ENCODE results near the gene ATM.
A peak's percentile ranks its signal among the peaks of the same experiment; 100 is the strongest.

Gene ATM, protein sequence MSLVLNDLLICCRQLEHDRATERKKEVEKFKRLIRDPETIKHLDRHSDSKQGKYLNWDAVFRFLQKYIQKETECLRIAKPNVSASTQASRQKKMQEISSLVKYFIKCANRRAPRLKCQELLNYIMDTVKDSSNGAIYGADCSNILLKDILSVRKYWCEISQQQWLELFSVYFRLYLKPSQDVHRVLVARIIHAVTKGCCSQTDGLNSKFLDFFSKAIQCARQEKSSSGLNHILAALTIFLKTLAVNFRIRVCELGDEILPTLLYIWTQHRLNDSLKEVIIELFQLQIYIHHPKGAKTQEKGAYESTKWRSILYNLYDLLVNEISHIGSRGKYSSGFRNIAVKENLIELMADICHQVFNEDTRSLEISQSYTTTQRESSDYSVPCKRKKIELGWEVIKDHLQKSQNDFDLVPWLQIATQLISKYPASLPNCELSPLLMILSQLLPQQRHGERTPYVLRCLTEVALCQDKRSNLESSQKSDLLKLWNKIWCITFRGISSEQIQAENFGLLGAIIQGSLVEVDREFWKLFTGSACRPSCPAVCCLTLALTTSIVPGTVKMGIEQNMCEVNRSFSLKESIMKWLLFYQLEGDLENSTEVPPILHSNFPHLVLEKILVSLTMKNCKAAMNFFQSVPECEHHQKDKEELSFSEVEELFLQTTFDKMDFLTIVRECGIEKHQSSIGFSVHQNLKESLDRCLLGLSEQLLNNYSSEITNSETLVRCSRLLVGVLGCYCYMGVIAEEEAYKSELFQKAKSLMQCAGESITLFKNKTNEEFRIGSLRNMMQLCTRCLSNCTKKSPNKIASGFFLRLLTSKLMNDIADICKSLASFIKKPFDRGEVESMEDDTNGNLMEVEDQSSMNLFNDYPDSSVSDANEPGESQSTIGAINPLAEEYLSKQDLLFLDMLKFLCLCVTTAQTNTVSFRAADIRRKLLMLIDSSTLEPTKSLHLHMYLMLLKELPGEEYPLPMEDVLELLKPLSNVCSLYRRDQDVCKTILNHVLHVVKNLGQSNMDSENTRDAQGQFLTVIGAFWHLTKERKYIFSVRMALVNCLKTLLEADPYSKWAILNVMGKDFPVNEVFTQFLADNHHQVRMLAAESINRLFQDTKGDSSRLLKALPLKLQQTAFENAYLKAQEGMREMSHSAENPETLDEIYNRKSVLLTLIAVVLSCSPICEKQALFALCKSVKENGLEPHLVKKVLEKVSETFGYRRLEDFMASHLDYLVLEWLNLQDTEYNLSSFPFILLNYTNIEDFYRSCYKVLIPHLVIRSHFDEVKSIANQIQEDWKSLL (N-terminal part only)

DNA sequence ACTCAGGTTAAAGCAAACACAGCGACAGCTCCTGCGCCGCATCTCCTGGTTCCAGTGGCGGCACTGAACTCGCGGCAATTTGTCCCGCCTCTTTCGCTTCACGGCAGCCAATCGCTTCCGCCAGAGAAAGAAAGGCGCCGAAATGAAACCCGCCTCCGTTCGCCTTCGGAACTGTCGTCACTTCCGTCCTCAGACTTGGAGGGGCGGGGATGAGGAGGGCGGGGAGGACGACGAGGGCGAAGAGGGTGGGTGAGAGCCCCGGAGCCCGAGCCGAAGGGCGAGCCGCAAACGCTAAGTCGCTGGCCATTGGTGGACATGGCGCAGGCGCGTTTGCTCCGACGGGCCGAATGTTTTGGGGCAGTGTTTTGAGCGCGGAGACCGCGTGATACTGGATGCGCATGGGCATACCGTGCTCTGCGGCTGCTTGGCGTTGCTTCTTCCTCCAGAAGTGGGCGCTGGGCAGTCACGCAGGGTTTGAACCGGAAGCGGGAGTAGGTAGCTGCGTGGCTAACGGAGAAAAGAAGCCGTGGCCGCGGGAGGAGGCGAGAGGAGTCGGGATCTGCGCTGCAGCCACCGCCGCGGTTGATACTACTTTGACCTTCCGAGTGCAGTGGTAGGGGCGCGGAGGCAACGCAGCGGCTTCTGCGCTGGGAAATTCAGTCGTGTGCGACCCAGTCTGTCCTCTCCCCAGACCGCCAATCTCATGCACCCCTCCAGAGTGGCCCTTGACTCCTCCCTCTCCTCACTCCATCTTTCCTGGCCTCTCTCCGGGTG lies at the start of gene ATM, which contains the start of gene NPAT:
TSS of gene ATM (plus strand) at position 494 of the 774 bp plus-strand sequence. CDS start 4,558 bp downstream, outside the sequence.
TSS of gene NPAT (minus strand) at position 65 of the 774 bp plus-strand sequence. CDS start 102 bp downstream, outside the sequence.
- peak; percentile 98 to 99 for DNase-seq (ENCODE audit: low read depth in 2 of 2)

DNA sequence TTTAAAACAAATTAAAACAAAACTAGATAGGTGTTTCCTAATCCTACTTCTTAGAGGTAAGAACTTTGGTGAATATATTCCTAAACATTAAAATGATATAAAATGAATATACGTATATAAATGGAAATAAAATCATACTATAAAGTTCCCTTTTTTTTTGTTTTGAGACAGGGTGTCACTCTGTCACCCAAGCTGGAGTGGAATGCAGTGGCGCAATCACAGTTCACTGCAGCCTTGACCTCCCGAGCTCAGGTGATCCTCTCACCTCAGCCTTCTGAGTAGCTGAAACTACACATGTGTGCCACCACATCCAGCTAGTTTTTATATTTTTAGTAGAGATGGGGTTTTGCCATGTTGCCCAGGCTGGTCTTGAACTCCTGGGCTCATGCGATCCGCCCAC lies 45.3 kb upstream of the ATM start:
- no peak for DNase-seq (ENCODE audit: low read depth in 2 of 2)

GRCh38 chr11:108193725-108194124 lies 29.1 kb upstream of the ATM start:
- DNase-seq (ENCODE audit: low read depth in 2 of 2), result no peak

GRCh38 chr11:108196901-108197300 lies 26.0 kb upstream of the ATM start:
- no peak for DNase-seq (ENCODE audit: low read depth in 2 of 2)

DNA sequence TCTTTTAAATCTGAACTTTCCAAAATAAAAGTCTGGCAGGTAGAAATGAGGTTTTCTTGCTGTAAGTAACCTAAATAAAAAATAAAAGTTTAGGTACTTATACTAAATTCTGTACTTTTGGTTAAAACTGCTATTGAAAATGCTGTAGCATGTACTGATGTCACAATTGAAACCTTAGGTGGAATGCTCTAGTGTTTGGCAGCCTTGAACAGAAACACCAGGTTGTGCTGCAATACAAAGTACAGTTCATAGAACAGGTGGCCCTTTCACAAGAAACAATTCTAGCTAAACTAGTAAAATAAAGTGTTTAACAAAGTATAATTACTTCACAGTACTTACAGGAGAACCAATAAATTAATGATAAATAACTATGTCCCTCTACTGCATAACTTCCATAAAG lies 25.5 kb upstream of the ATM start:
- no peak for DNase-seq (ENCODE audit: low read depth in 2 of 2)

GRCh38 chr11:108198833-108199232 lies 24.0 kb upstream of the ATM start:
- DNase-seq (ENCODE audit: low read depth in 2 of 2), result no peak

DNA sequence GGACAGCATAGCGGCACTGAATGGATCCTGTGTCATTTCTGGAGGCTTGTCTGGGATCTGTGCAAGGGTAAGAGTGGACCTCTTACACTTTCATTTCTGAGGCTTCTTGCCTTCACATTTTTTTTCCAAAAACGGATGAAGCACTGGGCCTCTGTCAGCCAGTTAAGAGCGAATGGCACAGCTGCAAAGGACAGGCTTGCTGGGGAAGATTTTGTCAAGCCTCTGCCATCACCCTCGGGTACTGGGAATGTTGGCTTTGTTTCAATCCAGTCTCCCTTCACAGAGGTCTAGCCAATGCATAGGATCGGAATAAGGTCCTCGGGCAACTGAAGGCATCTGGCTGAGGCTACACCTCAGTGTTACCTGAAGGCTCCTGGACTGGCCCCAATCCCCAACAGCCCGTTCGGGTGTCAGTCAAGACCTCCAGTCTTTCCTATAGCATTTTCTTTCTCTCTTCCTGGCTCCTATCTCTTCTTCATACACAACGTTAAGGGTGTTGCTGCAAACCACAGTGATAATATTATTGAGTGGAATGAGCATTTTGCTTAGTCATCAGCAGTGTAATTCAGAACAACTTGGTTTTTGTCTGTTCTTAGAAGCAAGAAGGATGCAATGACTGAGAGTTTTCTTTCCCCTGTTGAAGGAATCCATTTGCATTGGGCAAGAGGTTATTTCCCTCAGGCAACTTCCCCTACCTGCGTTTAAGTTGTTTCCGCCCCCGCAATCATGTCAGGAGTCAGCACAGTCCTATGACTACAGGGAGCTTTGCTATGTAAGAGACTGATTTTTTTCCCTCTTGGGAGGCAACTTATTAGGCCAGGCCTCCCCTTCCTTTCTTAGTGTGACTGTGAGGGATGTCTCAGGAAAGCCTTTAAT lies 23.2 kb upstream of the ATM start:
- DNase-seq (ENCODE audit: low read depth in 2 of 2), result peak; percentile 54 to 56

GRCh38 chr11:108203075-108203474 lies 19.8 kb upstream of the ATM start:
- no peak for DNase-seq (ENCODE audit: low read depth in 2 of 2)

DNA sequence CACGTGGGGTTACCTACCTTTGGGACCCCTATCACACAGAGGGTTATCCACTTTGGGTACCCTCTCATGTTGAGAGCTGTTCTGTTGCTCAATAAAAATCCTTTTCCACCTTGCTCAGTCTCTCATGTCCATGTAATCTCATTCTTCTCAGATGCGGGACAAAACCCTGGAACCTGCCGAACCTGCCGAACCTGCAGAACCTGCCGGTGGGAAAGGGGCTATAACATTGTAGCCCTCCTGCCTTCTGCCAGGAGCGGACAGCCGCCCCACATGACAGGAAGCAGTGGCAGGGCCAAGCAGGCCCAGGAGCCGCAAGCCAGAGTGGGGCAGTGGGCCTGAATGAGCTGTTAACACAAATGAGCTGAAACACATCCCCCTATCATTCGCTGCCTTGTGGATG lies 18.5 kb upstream of the ATM start:
- DNase-seq (ENCODE audit: low read depth in 2 of 2), result no peak

- DNase-seq (ENCODE audit: low read depth in 2 of 2), result no peak
Observed at GRCh38 chr11:108204929-108205499, 17.9 kb upstream of the ATM start.

DNA sequence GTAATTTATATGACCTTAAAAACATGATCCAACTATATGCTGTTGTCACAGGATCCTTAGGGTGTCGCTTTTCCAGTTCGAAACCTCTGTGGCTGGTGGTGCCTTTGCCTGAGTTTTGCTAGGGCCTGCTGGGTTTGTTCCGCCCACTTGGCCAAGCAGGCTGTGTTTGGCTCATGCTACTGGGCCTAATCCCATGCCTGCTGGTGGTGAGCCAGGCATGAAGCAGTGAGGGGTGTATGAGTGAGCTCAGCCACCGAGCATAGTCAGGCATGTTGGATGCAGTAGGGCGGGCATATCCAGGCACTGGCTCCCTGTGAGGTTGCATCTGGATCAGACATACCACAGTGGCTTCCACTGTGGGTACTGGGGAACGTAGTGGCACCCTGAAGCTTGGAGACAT lies 16.7 kb upstream of the ATM start:
- DNase-seq (ENCODE audit: low read depth in 2 of 2), result no peak

DNA sequence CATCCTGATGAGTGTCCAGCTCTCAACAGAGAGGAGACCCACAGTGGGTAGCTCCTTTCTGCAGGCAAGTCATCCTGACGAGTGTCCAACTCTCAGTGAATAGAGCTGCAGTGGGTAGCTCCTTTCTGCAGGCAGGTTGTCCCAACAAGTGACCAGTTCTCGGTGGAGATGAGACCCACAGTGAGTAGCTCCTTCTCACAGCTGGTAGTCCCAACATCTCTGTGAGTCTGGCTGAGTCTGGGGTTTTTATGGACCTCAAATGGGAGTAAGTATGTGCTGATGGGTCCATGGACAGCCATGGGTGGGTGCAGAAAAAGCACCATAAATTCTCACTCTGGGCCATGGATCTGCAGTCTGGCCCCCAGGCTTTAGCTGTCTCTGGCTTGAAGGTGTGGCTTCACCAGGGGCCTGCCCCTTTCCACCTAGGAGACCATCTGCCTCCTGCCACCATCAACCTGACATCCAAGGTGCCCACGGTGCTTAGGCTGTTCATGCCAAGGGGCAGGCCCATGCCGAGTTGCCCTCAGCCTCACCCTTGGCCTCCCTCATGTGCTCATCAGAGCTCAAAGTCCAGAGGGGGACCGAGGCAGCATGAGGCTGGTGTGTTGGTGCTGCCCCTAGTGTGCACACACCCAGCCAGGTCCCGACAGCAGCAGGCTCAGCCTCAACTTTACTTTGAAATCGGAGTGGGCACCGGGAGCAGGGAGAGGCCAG lies 15.7 kb upstream of the ATM start:
- DNase-seq (ENCODE audit: low read depth in 2 of 2), result no peak

DNA sequence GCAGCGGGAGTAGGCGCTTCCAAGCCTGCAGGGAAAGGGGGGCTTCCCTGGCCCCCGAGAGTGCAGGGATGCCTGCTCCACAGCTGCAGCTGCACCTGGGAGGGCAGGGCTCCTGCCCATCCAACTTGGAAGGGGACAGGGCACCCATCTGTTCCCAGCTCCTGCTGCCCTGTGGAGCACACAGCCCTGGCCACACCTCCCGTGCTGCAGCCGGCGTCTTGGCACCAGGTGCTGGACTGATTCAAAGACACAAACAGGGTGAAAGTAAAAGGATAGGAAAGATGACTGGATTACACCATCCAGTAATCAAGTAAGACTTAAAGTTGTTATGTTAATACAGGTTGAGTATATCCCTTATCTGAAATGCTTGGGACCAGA lies 15.2 kb upstream of the ATM start:
- DNase-seq (ENCODE audit: low read depth in 2 of 2), result no peak

GRCh38 chr11:108210441-108210840 lies 12.4 kb upstream of the ATM start:
- DNase-seq (ENCODE audit: low read depth in 2 of 2), result no peak

GRCh38 chr11:108213784-108214183 lies 9.1 kb upstream of the ATM start:
- DNase-seq (ENCODE audit: low read depth in 2 of 2), result no peak

GRCh38 chr11:108216988-108217387 lies 5.9 kb upstream of the ATM start:
- DNase-seq (ENCODE audit: low read depth in 2 of 2), result no peak

- no peak for DNase-seq (ENCODE audit: low read depth in 2 of 2)
Observed at GRCh38 chr11:108218455-108218854, 4.4 kb upstream of the ATM start.

DNA sequence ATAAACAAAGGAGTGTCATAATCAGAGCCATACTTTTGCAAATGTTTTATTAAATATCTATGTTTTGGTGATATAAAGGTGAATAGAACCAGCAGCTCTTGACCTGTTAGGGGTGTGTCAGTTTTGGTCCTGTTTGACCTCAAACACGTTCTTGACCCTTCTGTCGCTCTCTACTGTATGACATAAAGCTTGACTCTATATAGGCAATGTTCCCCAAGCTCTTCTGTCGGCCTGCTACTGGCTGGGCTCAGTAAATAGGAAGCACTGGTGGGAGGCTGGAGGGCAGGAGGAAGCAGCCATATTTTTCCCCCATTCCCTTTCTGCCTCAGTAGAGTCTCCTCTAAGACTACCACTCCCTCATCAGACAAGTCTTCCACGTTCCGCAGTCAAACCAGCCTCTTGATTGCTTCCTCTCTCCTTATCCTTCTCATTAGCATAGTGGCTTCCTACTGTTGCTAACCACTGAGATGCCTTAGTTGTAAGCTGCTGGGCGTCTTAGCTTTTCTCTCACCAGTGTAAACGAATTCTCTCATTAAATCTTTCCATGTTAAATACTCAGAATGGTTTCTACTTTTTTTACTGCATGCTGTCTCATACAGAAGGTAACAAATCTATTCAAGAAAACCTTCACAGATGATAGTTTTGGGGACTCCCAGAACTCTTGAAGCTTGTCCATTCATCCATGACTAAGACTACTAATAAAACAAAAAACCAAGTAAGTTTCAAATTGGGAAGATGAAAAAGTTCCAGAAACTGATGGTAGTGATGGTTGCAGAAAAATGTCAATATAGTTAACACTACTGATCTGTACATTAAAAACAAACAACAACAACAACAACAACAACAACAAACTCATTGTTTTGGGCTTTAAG lies 3.7 kb upstream of the ATM start:
- no peak for DNase-seq (ENCODE audit: low read depth in 2 of 2)

Measured in stimulated activated CD8-positive, alpha-beta memory T cell treated with anti-CD3 and anti-CD28 coated beads, Interleukin-15, amount 100 ng/mL, for 48 hours (primary cell).